DMS 273 (cell line): ENCODE measurements around the gene NQO2.
"Not testable (repeated sequence)": the region's sequence is repeated elsewhere in the genome, so short reads cannot be mapped to it uniquely, and the experiment has no call there.

Experiments used
- DNase-seq: peaks from one replicate; lab custom pipeline; 2025; ENCODE audit not compliant: unreplicated experiment; lab: John Stamatoyannopoulos, UW

Gene NQO2

GRCh38 chr6:3036861-3037637, 37.4 kb downstream of the NQO2 start:
- peak; percentile 63 for DNase-seq

- peak; percentile 89 for DNase-seq
These were observed 38.1 kb downstream of the NQO2 start for GRCh38 chr6:3037638-3038365.

- peak; percentile 51 for DNase-seq
These were observed 39.7 kb downstream of the NQO2 start for GRCh38 chr6:3039384-3039783.

- DNase-seq: no peak
These were observed 41.5 kb downstream of the NQO2 start for GRCh38 chr6:3041147-3041546.

- DNase-seq: no peak
These were observed 41.9 kb downstream of the NQO2 start for GRCh38 chr6:3041606-3042005.

GRCh38 chr6:3045369-3045768, 45.7 kb downstream of the NQO2 start:
- peak; percentile 64 for DNase-seq

GRCh38 chr6:3045777-3046176, 46.1 kb downstream of the NQO2 start:
- DNase-seq: no peak

- no peak for DNase-seq
These were observed 46.6 kb downstream of the NQO2 start for GRCh38 chr6:3046295-3046694.

- not testable (repeated sequence) for DNase-seq
These were observed 48.3 kb downstream of the NQO2 start for GRCh38 chr6:3048009-3048408.

GRCh38 chr6:3052481-3053230, 53.0 kb downstream of the NQO2 start:
- no peak for DNase-seq

GRCh38 chr6:3053231-3053508, 53.5 kb downstream of the NQO2 start:
- no peak for DNase-seq

- peak; percentile 43 for DNase-seq
These were observed 54.8 kb downstream of the NQO2 start for GRCh38 chr6:3054229-3055157.

- peak; percentile 29 for DNase-seq
These were observed 55.4 kb downstream of the NQO2 start for GRCh38 chr6:3055158-3055499.

GRCh38 chr6:3057063-3057770, 57.5 kb downstream of the NQO2 start:
- no peak for DNase-seq

- no peak for DNase-seq
These were observed 59.3 kb downstream of the NQO2 start for GRCh38 chr6:3058957-3059356.

GRCh38 chr6:3060092-3060491, 60.4 kb downstream of the NQO2 start:
- not testable (repeated sequence) for DNase-seq

GRCh38 chr6:3061501-3061941, 61.8 kb downstream of the NQO2 start:
- peak; percentile 16 for DNase-seq

- not testable (repeated sequence) for DNase-seq
These were observed 63.6 kb downstream of the NQO2 start for GRCh38 chr6:3063340-3063732.

- DNase-seq: peak; percentile 89
These were observed 64.3 kb downstream of the NQO2 start for GRCh38 chr6:3063733-3064700.
